OCI-LY7 (cell line): ENCODE measurements around the gene INTS14. TPM values are rescaled to one million over a fixed set of nuclear protein-coding genes. Genes with fewer than 3 reads are reported as not detected.

Experiments
- BruUV-seq: library from RNA; stranded (reverse); fragments of 400-500 nt; replicated peaks from 2 replicates; lab custom pipeline; 2021; lab: Mats Ljungman, UMichigan
- CTCF ChIA-PET: fragments of 300-600 bp; sonication (Branson Sonifier 250); formaldehyde crosslinking; loops from one replicate; lab custom pipeline; 2022; ENCODE audit warnings: antibody characterized with exemption; ENCODE audit not compliant: unreplicated experiment; lab: Charles Lee
- POLR2A ChIA-PET: fragments of 300-600 bp; sonication (Branson Sonifier 250); formaldehyde crosslinking; loops from one replicate; lab custom pipeline; 2022; ENCODE audit warnings: antibody characterized with exemption; lab: Charles Lee
- DNase-seq: peaks from one replicate; pipeline ENCODE4 v3.0.0-alpha.2; 2015; ENCODE audit warnings: low spot score
- H2AFZ ChIP-seq: fragments of 200-600 bp; sonication (generic), shearing (Covaris generic); 2 replicates; pipeline ENCODE4 v1.6.1; 2014; ENCODE audit warnings: mild to moderate bottlenecking, antibody characterized with exemption, low read length, moderate library complexity
- H3K27ac ChIP-seq: fragments of 200-600 bp; sonication (generic); 2 replicates; pipeline ENCODE4 v1.5.1; 2014; ENCODE audit warnings: mixed run types, low read depth, mild to moderate bottlenecking, moderate library complexity, low read length, inconsistent platforms; ENCODE audit not compliant: poor library complexity, severe bottlenecking
- H3K36me3 ChIP-seq: fragments of 200-600 bp; sonication (generic); 2 replicates; pipeline ENCODE4 v1.6.1; 2014; ENCODE audit warnings: mild to moderate bottlenecking, antibody characterized with exemption, low read length, moderate library complexity, mixed read lengths; ENCODE audit not compliant: insufficient read depth
- H3K4me1 ChIP-seq: fragments of 200-600 bp; sonication (generic); 2 replicates; pipeline ENCODE4 v1.5.1; 2014; ENCODE audit warnings: mild to moderate bottlenecking, low read length; ENCODE audit not compliant: insufficient read depth, poor library complexity, severe bottlenecking
- H3K4me2 ChIP-seq: fragments of 200-600 bp; sonication (generic); 2 replicates; pipeline ENCODE4 v1.6.1; 2014; ENCODE audit warnings: mild to moderate bottlenecking, low read length
- H3K4me3 ChIP-seq: fragments of 200-600 bp; sonication (generic); 2 replicates; pipeline ENCODE4 v1.5.1; 2014; ENCODE audit warnings: mild to moderate bottlenecking, low read depth, low read length; ENCODE audit not compliant: poor library complexity, severe bottlenecking
- H3K79me2 ChIP-seq: fragments of 200-600 bp; sonication (generic); 2 replicates; pipeline ENCODE4 v1.6.1; 2016; ENCODE audit warnings: low read depth, mild to moderate bottlenecking, low read length, moderate library complexity, mixed read lengths; ENCODE audit not compliant: insufficient read depth
- H3K9me2 ChIP-seq: fragments of 200-600 bp; sonication (generic); 2 replicates; pipeline ENCODE4 v1.6.1; 2016; ENCODE audit warnings: mild to moderate bottlenecking, low read length, mixed read lengths; ENCODE audit not compliant: insufficient read depth
- H3K9me3 ChIP-seq: fragments of 200-600 bp; sonication (generic); 2 replicates; pipeline ENCODE4 v1.6.1; 2014; ENCODE audit warnings: mild to moderate bottlenecking, mixed run types, low read length, mixed read lengths
- H4K20me1 ChIP-seq: fragments of 200-600 bp; sonication (generic); 2 replicates; pipeline ENCODE4 v1.6.1; 2014; ENCODE audit warnings: mild to moderate bottlenecking, antibody characterized with exemption, low read length, moderate library complexity, mixed read lengths; ENCODE audit not compliant: insufficient read depth
- CTCF ChIP-seq: fragments of 200-600 bp; sonication (generic); conservative IDR thresholded peaks from 2 replicates; pipeline ENCODE4 v1.5.1; 2014; ENCODE audit warnings: mild to moderate bottlenecking, antibody characterized with exemption, low read length, moderate library complexity, mixed read lengths
- EZH2phosphoT487 ChIP-seq: fragments of 200-600 bp; sonication (generic); IDR thresholded peaks from 2 replicates; pipeline ENCODE4 v1.6.1; 2018; ENCODE audit warnings: low read depth, borderline replicate concordance, mild to moderate bottlenecking, mixed run types, antibody characterized with exemption, low read length, moderate library complexity, mixed read lengths
- intact Hi-C: fragments of 100-400 bp; cut with micrococcal nuclease; formaldehyde crosslinking; loops from one replicate; pipeline ENCODE4 v1.10.0; 2022; ENCODE audit not compliant: unreplicated experiment
- total RNA-seq, 2 experiments: library from RNA; depleted of rRNA in 1 of 2; stranded (reverse); fragments of >200 nt in 1 of 2; shearing (Covaris generic) in 1 of 2; gene quantifications; 2 replicates each; pipeline ENCODE4 v1.2.3, GENCODE V29; 2014 to 2022

Gene INTS14
- total RNA-seq, 2 experiments from 2014 or later: 45.8 to 46.7 TPM

- peaks cover 9% of the 10 kb centered on the region for H3K4me1 ChIP-seq
- no peaks in the 10 kb centered on the region for H3K79me2 ChIP-seq
- no peak overlapping the region for H3K4me2 ChIP-seq
- H2AFZ ChIP-seq: no peak overlapping the region
- no peak for DNase-seq
- no TSS peak for BruUV-seq
- no peak for TF ChIP-seq EZH2phosphoT487
- TF ChIP-seq CTCF: no peak
- no peaks in the 10 kb centered on the region for H3K36me3 ChIP-seq
- H3K27ac ChIP-seq: no peak overlapping the region
- H3K4me3 ChIP-seq: no peak overlapping the region
- no peaks in the 10 kb centered on the region for H3K9me2 ChIP-seq
- CTCF ChIA-PET: interaction anchor here (0.6 kb wide), 1 partner anchor 530 kb away, joined by 3 read pairs; no protein-coding TSS in a partner anchor
- POLR2A ChIA-PET: no interaction called here
- intact Hi-C loops: no loop called here
- H3K9me3 ChIP-seq: no peaks in the 10 kb centered on the region
- H4K20me1 ChIP-seq: no peaks in the 10 kb centered on the region
Measured at GRCh38 chr15:65644282-65644681, 33.4 kb upstream of the INTS14 start.

GRCh38 chr15:65642594-65642993 lies 31.7 kb upstream of the INTS14 start:
- TF ChIP-seq EZH2phosphoT487: no peak
- CTCF ChIA-PET: interaction anchor here (0.6 kb wide), 2 partner anchors 193 to 1050 kb away, joined by 3 read pairs; no protein-coding TSS in a partner anchor
- no peak for DNase-seq
- no peaks in the 10 kb centered on the region for H3K9me3 ChIP-seq
- H3K4me1 ChIP-seq: peaks cover 22% of the 10 kb centered on the region
- no peaks in the 10 kb centered on the region for H3K79me2 ChIP-seq
- H3K27ac ChIP-seq: no peak overlapping the region
- no peak overlapping the region for H3K4me2 ChIP-seq
- H3K36me3 ChIP-seq: no peaks in the 10 kb centered on the region
- no peaks in the 10 kb centered on the region for H3K9me2 ChIP-seq
- no peak overlapping the region for H2AFZ ChIP-seq
- BruUV-seq: no TSS peak
- POLR2A ChIA-PET: interaction anchor here (1.1 kb wide), 1 partner anchor 21 kb away, joined by 3 read pairs; no protein-coding TSS in a partner anchor
- intact Hi-C loops: no loop called here
- no peak overlapping the region for H3K4me3 ChIP-seq
- H4K20me1 ChIP-seq: no peaks in the 10 kb centered on the region

- no TSS peak for BruUV-seq
- Histone ChIP-seq H3K27ac (no peak overlapping the region), H3K4me1 (peaks cover 22% of the 10 kb centered on the region), H3K4me3 (no peak overlapping the region), H3K9me3 (no peaks in the 10 kb centered on the region), H2AFZ (no peak overlapping the region), H4K20me1 (no peaks in the 10 kb centered on the region), H3K9me2 (no peaks in the 10 kb centered on the region), H3K36me3 (no peaks in the 10 kb centered on the region), H3K79me2 (no peaks in the 10 kb centered on the region), H3K4me2 (no peak overlapping the region)
- intact Hi-C loops: no loop called here
- ChIA-PET CTCF (no interaction called here), POLR2A (interaction anchor here (0.6 to 1.1 kb wide), 3 partner anchors 8 to 38 kb away, joined by 3 to 4 read pairs (median 3); no protein-coding TSS in a partner anchor)
- no peak for DNase-seq
- TF ChIP-seq EZH2phosphoT487 (no peak), CTCF (no peak)
Measured at GRCh38 chr15:65641768-65642475, 31.0 kb upstream of the INTS14 start.
